Measurements from ENCODE around the gene LCN6.

Gene LCN6

GRCh38 chr9:136738960-136739359 lies 9.4 kb downstream of the LCN6 start:
- TF ChIP-seq EZH2 (IDR thresholded peaks at IDR 0.05), result no peak
- no peak for TF ChIP-seq FOXP2 (optimal IDR thresholded peaks at IDR 0.05; ENCODE audit: control extremely low read depth, extremely low read length, insufficient read depth)
- TF ChIP-seq POLR2AphosphoS5 (IDR thresholded peaks at IDR 0.05; ENCODE audit: borderline replicate concordance, low read depth, low read length), result no peak
- no peaks in the 10 kb centered on the region for H3K9me3 ChIP-seq (ENCODE audit: low read depth, low read length)
- no peak overlapping the region for H3K4me3 ChIP-seq
- H3K36me3 ChIP-seq (ENCODE audit: insufficient read depth, low read length), result no peaks in the 10 kb centered on the region
- H3K27ac ChIP-seq, result no peak overlapping the region
- no peak for DNase-seq (ENCODE audit: low read depth, low spot score)
- no peak overlapping the region for H3K9ac ChIP-seq (ENCODE audit: insufficient read length)

- Histone ChIP-seq H3K27ac (no peak overlapping the region), H3K4me3 (no peak overlapping the region), H3K9me3 (ENCODE audit: low read depth, low read length) (no peaks in the 10 kb centered on the region), H3K9ac (ENCODE audit: insufficient read length) (no peak overlapping the region), H3K36me3 (ENCODE audit: insufficient read depth, low read length) (no peaks in the 10 kb centered on the region)
- DNase-seq (ENCODE audit: low read depth, low spot score), result no peak
- TF ChIP-seq POLR2AphosphoS5 (IDR thresholded peaks at IDR 0.05; ENCODE audit: borderline replicate concordance, low read depth, low read length) (no peak), FOXP2 (optimal IDR thresholded peaks at IDR 0.05; ENCODE audit: control extremely low read depth, extremely low read length, insufficient read depth) (no peak), EZH2 (IDR thresholded peaks at IDR 0.05) (no peak)
Observed at GRCh38 chr9:136735812-136736480, 12.4 kb downstream of the LCN6 start.

DNA sequence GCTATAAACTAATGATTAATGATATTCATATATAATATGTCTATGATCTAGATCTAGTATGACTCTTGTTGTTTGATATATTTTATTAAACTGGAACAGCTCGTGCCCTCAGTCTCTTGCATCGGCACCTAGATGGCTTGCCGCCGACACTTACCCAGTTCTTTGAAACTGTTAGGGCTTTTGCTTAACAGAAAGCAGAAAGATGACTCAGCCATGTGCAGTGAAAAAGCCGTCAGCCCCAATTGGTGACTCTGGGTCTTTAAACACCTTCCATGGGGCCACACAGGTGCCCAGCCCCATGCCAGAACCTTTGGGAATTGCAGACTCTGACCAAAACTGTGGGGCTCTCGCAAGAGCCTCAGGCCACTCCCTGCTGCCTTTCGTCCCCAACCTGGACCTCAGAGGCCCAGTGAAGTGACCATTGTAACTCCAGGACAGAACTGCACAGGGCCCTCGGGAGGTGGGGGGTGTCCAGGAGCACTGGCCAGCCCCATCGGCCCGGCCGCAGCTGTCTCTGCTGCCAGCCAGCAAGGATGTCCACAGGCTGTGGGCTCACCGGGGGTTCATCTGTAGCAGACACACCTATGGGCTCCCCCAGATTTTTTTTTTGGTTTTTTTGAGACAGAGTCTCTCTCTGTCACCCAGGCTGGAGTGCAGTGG lies 13.4 kb downstream of the LCN6 start:
- Histone ChIP-seq H3K9me3 (ENCODE audit: low read depth, low read length) (no peaks in the 10 kb centered on the region), H3K36me3 (ENCODE audit: insufficient read depth, low read length) (no peaks in the 10 kb centered on the region), H3K9ac (ENCODE audit: insufficient read length) (no peak overlapping the region), H3K27ac (no peak overlapping the region), H3K4me3 (no peak overlapping the region)
- TF ChIP-seq POLR2AphosphoS5 (IDR thresholded peaks at IDR 0.05; ENCODE audit: borderline replicate concordance, low read depth, low read length), result no peak
- DNase-seq (ENCODE audit: low read depth, low spot score), result no peak

- Histone ChIP-seq H3K4me3 (no peak overlapping the region), H3K9ac (ENCODE audit: insufficient read length) (no peak overlapping the region), H3K36me3 (ENCODE audit: insufficient read depth, low read length) (no peaks in the 10 kb centered on the region), H3K9me3 (ENCODE audit: low read depth, low read length) (no peaks in the 10 kb centered on the region), H3K27ac (no peak overlapping the region)
- no peak for DNase-seq (ENCODE audit: low read depth, low spot score)
- TF ChIP-seq EZH2 (IDR thresholded peaks at IDR 0.05) (no peak), POLR2AphosphoS5 (IDR thresholded peaks at IDR 0.05; ENCODE audit: borderline replicate concordance, low read depth, low read length) (no peak), FOXP2 (optimal IDR thresholded peaks at IDR 0.05; ENCODE audit: control extremely low read depth, extremely low read length, insufficient read depth) (no peak)
Observed at GRCh38 chr9:136733611-136734010, 14.7 kb downstream of the LCN6 start.

DNA sequence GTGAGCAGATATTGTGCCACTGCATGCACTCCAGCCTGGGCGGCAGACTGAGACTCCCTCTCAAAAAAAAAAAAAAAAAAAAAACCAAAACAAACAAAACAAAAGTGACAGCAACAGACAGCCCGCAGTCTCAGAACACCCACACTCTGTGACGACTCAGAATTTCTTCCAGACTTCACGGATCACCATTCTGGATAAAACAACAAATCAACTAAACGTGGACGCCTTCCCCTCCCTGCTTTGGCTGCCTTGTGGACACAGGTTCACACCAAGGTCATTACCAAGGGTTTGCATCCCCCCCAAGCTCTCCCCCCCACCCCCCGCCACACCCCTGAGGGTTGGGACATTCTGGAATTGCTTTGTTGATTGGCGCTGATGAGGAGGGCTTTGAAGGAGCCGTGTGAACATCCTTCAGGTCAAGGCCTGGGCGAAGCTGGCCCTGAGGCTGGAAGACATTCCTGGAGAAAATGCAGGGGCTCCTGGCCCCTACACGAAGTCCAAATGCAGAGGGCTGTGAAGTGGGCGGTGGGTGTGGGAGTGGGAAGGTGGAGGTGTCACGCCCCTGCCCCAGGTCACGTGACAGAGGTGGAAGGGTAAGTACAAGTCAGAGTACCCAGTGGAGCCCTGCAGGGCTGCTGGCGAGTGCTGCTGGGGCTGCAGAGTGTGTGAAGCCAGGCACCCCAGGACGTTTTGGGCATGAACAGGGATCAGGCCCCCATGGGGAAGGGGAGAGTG lies 15.7 kb downstream of the LCN6 start:
- no peaks in the 10 kb centered on the region for H3K36me3 ChIP-seq (ENCODE audit: insufficient read depth, low read length)
- no peak for DNase-seq (ENCODE audit: low read depth, low spot score)
- H3K9me3 ChIP-seq (ENCODE audit: low read depth, low read length), result no peaks in the 10 kb centered on the region
- H3K4me3 ChIP-seq, result no peak overlapping the region
- no peak overlapping the region for H3K27ac ChIP-seq
- H3K9ac ChIP-seq (ENCODE audit: insufficient read length), result no peak overlapping the region
- TF ChIP-seq FOXP2 (optimal IDR thresholded peaks at IDR 0.05; ENCODE audit: control extremely low read depth, extremely low read length, insufficient read depth) (no peak), POLR2AphosphoS5 (IDR thresholded peaks at IDR 0.05; ENCODE audit: borderline replicate concordance, low read depth, low read length) (no peak), EZH2 (IDR thresholded peaks at IDR 0.05) (no peak)

- peak overlapping the region; percentile 82; the same call in 1 of the 2 replicates for H3K4me3 ChIP-seq
- TF ChIP-seq FOXP2 (optimal IDR thresholded peaks at IDR 0.05; ENCODE audit: control extremely low read depth, extremely low read length, insufficient read depth) (no peak), POLR2AphosphoS5 (IDR thresholded peaks at IDR 0.05; ENCODE audit: borderline replicate concordance, low read depth, low read length) (no peak), EZH2 (IDR thresholded peaks at IDR 0.05) (no peak)
Observed at GRCh38 chr9:136729926-136730325, 18.4 kb downstream of the LCN6 start.

GRCh38 chr9:136729144-136729543 lies 19.2 kb downstream of the LCN6 start:
- DNase-seq (ENCODE audit: low read depth, low spot score), result no peak
- peak overlapping the region; percentile 82 for H3K4me3 ChIP-seq
- H3K9me3 ChIP-seq (ENCODE audit: low read depth, low read length), result no peaks in the 10 kb centered on the region
- peaks cover 29% of the 10 kb centered on the region for H3K36me3 ChIP-seq (ENCODE audit: insufficient read depth, low read length)
- TF ChIP-seq POLR2AphosphoS5 (IDR thresholded peaks at IDR 0.05; ENCODE audit: borderline replicate concordance, low read depth, low read length) (0 out of 2 replicates have a peak, but pooled peaks have one; percentile 42), FOXP2 (optimal IDR thresholded peaks at IDR 0.05; ENCODE audit: control extremely low read depth, extremely low read length, insufficient read depth) (no peak), EZH2 (IDR thresholded peaks at IDR 0.05) (no peak)
- H3K9ac ChIP-seq (ENCODE audit: insufficient read length), result peak overlapping the region; percentile 98
- H3K27ac ChIP-seq, result peak overlapping the region; percentile 74; the same call in 1 of the 2 replicates

More at GRCh38 chr9:136729926-136730325, 18.4 kb downstream of the LCN6 start:
- no peak for DNase-seq (ENCODE audit: low read depth, low spot score)
- no peak overlapping the region for H3K27ac ChIP-seq
- H3K9me3 ChIP-seq (ENCODE audit: low read depth, low read length), result no peaks in the 10 kb centered on the region
- peak overlapping the region; percentile 98 for H3K9ac ChIP-seq (ENCODE audit: insufficient read length)
- peaks cover 21% of the 10 kb centered on the region for H3K36me3 ChIP-seq (ENCODE audit: insufficient read depth, low read length)

DNA sequence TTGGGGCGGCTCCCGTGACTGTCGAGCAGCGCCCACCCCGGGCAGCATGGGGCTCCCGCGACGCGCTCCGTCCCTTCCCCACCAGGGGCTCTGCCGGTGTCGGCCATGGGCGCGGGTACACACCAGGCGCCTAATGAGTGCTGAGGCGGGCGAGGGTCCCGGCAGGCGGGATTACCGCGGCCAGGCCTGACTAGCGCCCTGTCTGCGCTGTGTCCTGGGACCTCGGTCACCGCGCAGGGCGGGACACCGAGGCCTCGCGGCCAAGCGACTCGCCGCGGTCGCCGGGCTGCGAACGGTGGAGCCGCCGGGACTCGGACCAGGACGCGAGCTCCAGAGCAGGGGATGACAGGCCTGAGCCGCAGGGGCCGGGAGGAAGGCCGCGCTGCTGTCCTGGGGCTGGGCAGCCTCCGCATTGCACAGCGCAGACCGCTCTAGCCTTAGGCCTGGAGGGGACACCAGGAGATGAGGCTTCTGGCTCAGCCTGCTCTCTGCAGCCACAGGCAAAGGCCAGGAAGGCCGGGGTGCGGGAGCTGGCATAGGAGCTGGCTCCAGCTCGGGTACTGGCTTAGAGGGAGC lies 19.7 kb downstream of the LCN6 start:
- DNase-seq (ENCODE audit: low read depth, low spot score), result no peak
- Histone ChIP-seq H3K9ac (ENCODE audit: insufficient read length) (peak overlapping the region; percentile 98), H3K27ac (peak overlapping the region; percentile 74), H3K36me3 (ENCODE audit: insufficient read depth, low read length) (peaks cover 34% of the 10 kb centered on the region), H3K9me3 (ENCODE audit: low read depth, low read length) (no peaks in the 10 kb centered on the region), H3K4me3 (peak overlapping the region; percentile 82)
- TF ChIP-seq FOXP2 (optimal IDR thresholded peaks at IDR 0.05; ENCODE audit: control extremely low read depth, extremely low read length, insufficient read depth) (no peak), POLR2AphosphoS5 (IDR thresholded peaks at IDR 0.05; ENCODE audit: borderline replicate concordance, low read depth, low read length) (no peak), EZH2 (IDR thresholded peaks at IDR 0.05) (no peak)
